ENCODE measurements around the gene TAT.
A peak's percentile ranks its signal among the peaks of the same experiment; 100 is the strongest.

Gene TAT

DNA sequence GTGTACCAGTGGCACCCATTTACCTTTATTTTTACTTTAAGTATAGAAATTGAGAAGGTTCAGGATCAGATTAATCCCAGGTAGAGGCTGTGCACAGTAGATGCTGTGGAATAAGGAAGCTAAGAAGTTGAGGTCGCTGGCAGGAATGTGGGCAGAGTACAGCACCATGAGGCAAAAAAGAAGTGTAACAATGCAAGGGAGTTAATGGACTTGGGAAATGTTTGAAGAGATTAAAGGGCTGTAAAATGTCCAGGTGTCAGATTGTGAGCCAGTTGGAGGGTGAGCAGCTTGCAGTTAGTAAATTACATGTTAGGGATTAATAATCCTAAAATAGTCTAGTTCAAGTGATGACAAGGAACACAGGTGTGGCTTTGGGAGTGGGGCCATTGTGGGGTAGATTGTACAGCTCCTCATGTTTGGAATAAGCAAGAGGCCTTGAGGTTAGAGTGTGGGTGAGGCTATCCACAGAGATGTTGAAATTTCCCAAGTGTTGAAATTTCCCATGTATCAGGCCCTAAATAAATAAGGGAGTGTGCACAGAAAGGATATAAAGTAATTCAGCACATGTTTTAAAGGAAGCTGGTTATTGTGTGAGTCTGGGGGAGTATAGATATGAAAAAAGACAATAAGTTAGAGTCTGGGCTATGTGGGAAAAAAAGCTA is 21.5 kb downstream of the TAT start:
- Histone ChIP-seq H3K9me3 (ENCODE audit: insufficient read depth, low read depth, low read length) (no peaks in the 10 kb centered on the region), H3K9ac (ENCODE audit: low read depth, low read length, poor library complexity, severe bottlenecking) (no peak overlapping the region), H4K20me1 (ENCODE audit: insufficient read depth, low read length, poor library complexity, severe bottlenecking) (no peaks in the 10 kb centered on the region), H3K4me3 (ENCODE audit: low read length, poor library complexity, severe bottlenecking) (no peak overlapping the region), H3K9me2 (replicated peaks; ENCODE audit: low read depth, low read length) (no peaks in the 10 kb centered on the region), H2AFZ (ENCODE audit: low read length) (no peak overlapping the region), H3K4me1 (ENCODE audit: insufficient read depth, low read length, poor library complexity, severe bottlenecking) (no peaks in the 10 kb centered on the region), H3K36me3 (ENCODE audit: insufficient read depth, low read length) (no peaks in the 10 kb centered on the region), H3F3A (ENCODE audit: low read depth) (no peaks in the 10 kb centered on the region), H3K79me2 (ENCODE audit: insufficient read depth, low read length) (no peaks in the 10 kb centered on the region), H3K27me3 (ENCODE audit: insufficient read depth, low read length, poor library complexity, severe bottlenecking) (peaks cover 8% of the 10 kb centered on the region), H3K4me2 (ENCODE audit: low read depth, low read length, poor library complexity, severe bottlenecking) (no peak overlapping the region)
- TF ChIP-seq, protein P1, sequence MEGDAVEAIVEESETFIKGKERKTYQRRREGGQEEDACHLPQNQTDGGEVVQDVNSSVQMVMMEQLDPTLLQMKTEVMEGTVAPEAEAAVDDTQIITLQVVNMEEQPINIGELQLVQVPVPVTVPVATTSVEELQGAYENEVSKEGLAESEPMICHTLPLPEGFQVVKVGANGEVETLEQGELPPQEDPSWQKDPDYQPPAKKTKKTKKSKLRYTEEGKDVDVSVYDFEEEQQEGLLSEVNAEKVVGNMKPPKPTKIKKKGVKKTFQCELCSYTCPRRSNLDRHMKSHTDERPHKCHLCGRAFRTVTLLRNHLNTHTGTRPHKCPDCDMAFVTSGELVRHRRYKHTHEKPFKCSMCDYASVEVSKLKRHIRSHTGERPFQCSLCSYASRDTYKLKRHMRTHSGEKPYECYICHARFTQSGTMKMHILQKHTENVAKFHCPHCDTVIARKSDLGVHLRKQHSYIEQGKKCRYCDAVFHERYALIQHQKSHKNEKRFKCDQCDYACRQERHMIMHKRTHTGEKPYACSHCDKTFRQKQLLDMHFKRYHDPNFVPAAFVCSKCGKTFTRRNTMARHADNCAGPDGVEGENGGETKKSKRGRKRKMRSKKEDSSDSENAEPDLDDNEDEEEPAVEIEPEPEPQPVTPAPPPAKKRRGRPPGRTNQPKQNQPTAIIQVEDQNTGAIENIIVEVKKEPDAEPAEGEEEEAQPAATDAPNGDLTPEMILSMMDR (conservative IDR thresholded peaks at IDR 0.05; ENCODE audit: low read length): no peak
- TF ChIP-seq EZH2phosphoT487 (IDR thresholded peaks at IDR 0.05; ENCODE audit: borderline replicate concordance): no peak

DNA sequence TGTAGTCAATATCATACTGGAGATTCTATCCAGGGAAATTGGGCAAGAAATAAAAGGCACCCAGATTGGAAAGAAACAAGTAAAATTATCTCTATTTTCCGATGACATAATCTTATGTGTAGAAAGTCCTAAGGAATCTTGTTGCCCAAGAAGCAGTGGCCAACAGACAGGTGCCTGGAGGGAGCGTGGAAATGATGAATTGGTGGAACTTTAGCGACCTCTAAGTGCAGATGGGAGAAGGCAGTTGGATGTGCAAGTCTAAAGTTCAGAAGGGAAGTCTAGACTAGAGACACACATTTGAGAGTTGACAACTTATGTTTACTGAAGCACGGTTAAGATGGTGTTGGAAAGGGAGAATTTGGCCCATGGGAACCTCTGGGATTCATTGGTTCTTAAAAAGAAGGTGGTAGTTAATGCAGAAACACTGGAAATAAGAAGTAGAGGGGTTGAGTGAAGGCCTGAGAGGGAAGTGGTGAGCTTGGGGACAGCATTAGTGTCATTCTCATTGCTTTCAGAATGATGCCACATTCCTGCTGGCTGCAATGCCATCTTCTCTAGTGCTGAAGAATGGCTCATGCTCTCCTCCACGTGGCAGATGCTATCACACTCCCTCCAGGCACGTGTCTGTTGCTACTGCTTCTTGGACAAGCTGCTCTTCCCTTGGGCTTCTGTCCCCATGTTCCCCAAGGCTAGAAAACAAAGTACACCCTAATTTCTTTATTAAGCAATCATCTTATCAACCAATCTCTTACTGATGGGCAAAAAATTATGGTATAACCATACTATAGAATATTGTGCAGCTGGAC is 24.0 kb downstream of the TAT start:
- H3K4me1 ChIP-seq (ENCODE audit: insufficient read depth, low read length, poor library complexity, severe bottlenecking): no peaks in the 10 kb centered on the region
- H3K36me3 ChIP-seq (ENCODE audit: insufficient read depth, low read length): no peaks in the 10 kb centered on the region
- no peak overlapping the region for H3K4me2 ChIP-seq (ENCODE audit: low read depth, low read length, poor library complexity, severe bottlenecking)
- H4K20me1 ChIP-seq (ENCODE audit: insufficient read depth, low read length, poor library complexity, severe bottlenecking): no peaks in the 10 kb centered on the region
- H3K4me3 ChIP-seq (ENCODE audit: low read length, poor library complexity, severe bottlenecking): no peak overlapping the region
- no peak for TF ChIP-seq EZH2phosphoT487 (IDR thresholded peaks at IDR 0.05; ENCODE audit: borderline replicate concordance)
- TF ChIP-seq, protein P1 (conservative IDR thresholded peaks at IDR 0.05; ENCODE audit: low read length): peak; percentile 36
- no peaks in the 10 kb centered on the region for H3K79me2 ChIP-seq (ENCODE audit: insufficient read depth, low read length)
- H2AFZ ChIP-seq (ENCODE audit: low read length): no peak overlapping the region
- no peaks in the 10 kb centered on the region for H3K9me2 ChIP-seq (replicated peaks; ENCODE audit: low read depth, low read length)
- H3K9ac ChIP-seq (ENCODE audit: low read depth, low read length, poor library complexity, severe bottlenecking): no peak overlapping the region
- no peaks in the 10 kb centered on the region for H3F3A ChIP-seq (ENCODE audit: low read depth)
- H3K27me3 ChIP-seq (ENCODE audit: insufficient read depth, low read length, poor library complexity, severe bottlenecking): no peaks in the 10 kb centered on the region
- H3K9me3 ChIP-seq (ENCODE audit: insufficient read depth, low read depth, low read length): no peaks in the 10 kb centered on the region

DNA sequence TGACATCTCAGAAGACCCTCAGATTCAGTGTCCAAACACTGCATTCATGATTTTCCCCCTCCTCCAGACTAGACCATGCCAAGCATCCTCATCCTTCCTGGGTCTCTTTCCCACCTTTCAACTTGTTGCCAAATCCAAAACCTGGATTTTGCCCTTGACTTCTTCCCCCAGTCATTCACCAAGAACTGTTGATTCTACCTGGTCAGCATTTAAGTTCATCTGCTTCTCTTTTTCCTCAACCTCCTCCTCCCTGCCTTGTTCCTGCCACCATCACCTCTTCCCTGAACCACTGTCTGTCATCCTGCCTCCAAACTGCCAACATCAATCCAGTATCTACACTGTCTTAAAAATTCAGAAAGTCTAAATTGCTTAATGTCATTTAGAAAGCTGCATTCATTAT is 29.7 kb downstream of the TAT start:
- no peaks in the 10 kb centered on the region for H3K27me3 ChIP-seq (ENCODE audit: insufficient read depth, low read length, poor library complexity, severe bottlenecking)
- H4K20me1 ChIP-seq (ENCODE audit: insufficient read depth, low read length, poor library complexity, severe bottlenecking): no peaks in the 10 kb centered on the region

More for the DNA sequence above, 29.7 kb downstream of the TAT start:
- Histone ChIP-seq H2AFZ (ENCODE audit: low read length) (no peak overlapping the region), H3K36me3 (ENCODE audit: insufficient read depth, low read length) (no peaks in the 10 kb centered on the region), H3K9me2 (replicated peaks; ENCODE audit: low read depth, low read length) (no peaks in the 10 kb centered on the region), H3K4me2 (ENCODE audit: low read depth, low read length, poor library complexity, severe bottlenecking) (no peak overlapping the region), H3F3A (ENCODE audit: low read depth) (no peaks in the 10 kb centered on the region), H3K4me1 (ENCODE audit: insufficient read depth, low read length, poor library complexity, severe bottlenecking) (no peaks in the 10 kb centered on the region), H3K9ac (ENCODE audit: low read depth, low read length, poor library complexity, severe bottlenecking) (no peak overlapping the region), H3K9me3 (ENCODE audit: insufficient read depth, low read depth, low read length) (no peaks in the 10 kb centered on the region), H3K4me3 (ENCODE audit: low read length, poor library complexity, severe bottlenecking) (no peak overlapping the region), H3K79me2 (ENCODE audit: insufficient read depth, low read length) (no peaks in the 10 kb centered on the region)
- no peak for TF ChIP-seq EZH2phosphoT487 (IDR thresholded peaks at IDR 0.05; ENCODE audit: borderline replicate concordance)
- TF ChIP-seq, protein P1 (conservative IDR thresholded peaks at IDR 0.05; ENCODE audit: low read length): no peak
